Tibial nerve (tissue), 4 donors: ENCODE measurements around the gene RAP1GAP2. TPM values are rescaled to one million over a fixed set of nuclear protein-coding genes. Genes with fewer than 3 reads are reported as not detected.

Source experiments
- DNase-seq, 2 donors: peaks; one replicate each; pipeline ENCODE4 v3.0.0-alpha.2; 2019; ENCODE audit warnings: low spot score in 2 of 2
- H3K27ac ChIP-seq, 4 donors: fragments of 200-600 bp; sonication (generic) in 3 of 4; one replicate each; pipeline ENCODE4 v1.5.1; 2017 to 2019; ENCODE audit warnings: mild to moderate bottlenecking in 1 of 4
- H3K27me3 ChIP-seq, 2 donors: fragments of 200-600 bp; sonication (generic) in 1 of 2; one replicate each; pipeline versions ENCODE4 v1.5.1 to v1.6.0; 2017 to 2019
- H3K36me3 ChIP-seq, 3 donors: fragments of 200-600 bp; sonication (generic); one replicate each; pipeline ENCODE4 v1.5.1; 2018 to 2019
- H3K4me1 ChIP-seq, 4 donors: fragments of 200-600 bp; sonication (generic) in 3 of 4; one replicate each; pipeline ENCODE4 v1.5.1; 2017 to 2019
- H3K4me3 ChIP-seq, 4 donors: fragments of 200-600 bp; sonication (generic) in 3 of 4; one replicate each; pipeline ENCODE4 v1.5.1; 2017 to 2019; ENCODE audit warnings: mild to moderate bottlenecking in 1 of 4, moderate library complexity in 1 of 4
- H3K9me3 ChIP-seq, 4 donors: fragments of 200-600 bp; sonication (generic) in 3 of 4; one replicate each; pipeline ENCODE4 v1.5.1; 2017 to 2019
- EP300 ChIP-seq, 2 donors: sonication (generic); formaldehyde crosslinking; IDR thresholded peaks; one replicate each; pipeline ENCODE4 v1.6.1; 2017; ENCODE audit warnings: antibody characterized with exemption in 2 of 2, mild to moderate bottlenecking in 1 of 2
- POLR2A ChIP-seq, 2 donors: fragments of 450-650 bp; IDR thresholded peaks; one replicate each; pipeline ENCODE4 v1.6.1; 2017; ENCODE audit warnings: antibody characterized with exemption in 2 of 2, mild to moderate bottlenecking in 2 of 2, moderate library complexity in 2 of 2
- WGBS, 2 donors: methylation state at CpG; one replicate each; pipeline ENCODE4 v1.1.5; 2018; 5-methylcytosine and 5-hydroxymethylcytosine counted together
- total RNA-seq, 4 donors: library from RNA; depleted of rRNA; stranded (reverse); fragments of >200 nt; gene quantifications; one replicate each; pipeline ENCODE4 v1.1.0, GENCODE V29; 2016
- TF ChIP-seq, protein P1 (sequence below), 5 experiments: fragments of 200-600 bp in 3 of 5; fragments of 450-650 bp in 2 of 5; sonication (generic) in 3 of 5; IDR thresholded peaks; one replicate each; pipeline ENCODE4 v1.5.1; 2016 to 2019; ENCODE audit warnings: antibody characterized with exemption in 5 of 5, mild to moderate bottlenecking in 3 of 5, moderate library complexity in 2 of 5

Gene RAP1GAP2
- 10 to 100 TPM in 2 of 4 donors, 1 to 10 TPM in 2; 5.4 to 18.2 (median 11.9) TPM for total RNA-seq

GRCh38 chr17:2796164-2797125, at the start of gene RAP1GAP2:
TSS of gene RAP1GAP2 (plus strand) at chr17:2796438. CDS start at chr17:2796528, 90 bp downstream.
- H3K4me1 ChIP-seq: peaks cover 0 to 11% (median 0%) of the 10 kb centered on the region in 4 donors
- no peak within 1 kb of the TSS for H3K27ac ChIP-seq
- no peaks in the 10 kb centered on the region for H3K36me3 ChIP-seq
- no peaks in the 10 kb centered on the region for H3K9me3 ChIP-seq
- H3K27me3 ChIP-seq: peaks cover 0 to 26% of the 10 kb centered on the region in 2 donors
- H3K4me3 ChIP-seq: peak within 1 kb of the TSS in 2 of 4 donors; percentile 29 to 38
- DNase-seq: peak; percentile 18 to 34
- TF ChIP-seq POLR2A (IDR thresholded peaks at IDR 0.05): no peak
- 69 to 74% methylated on average over 29 to 36 of the region's 39 CpGs for WGBS, 2 donors

GRCh38 chr17:2749058-2749783, 47.0 kb upstream of the RAP1GAP2 start, which contains the start of gene CCDC92B:
TSS of gene CCDC92B (minus strand) at chr17:2749652. CDS start at chr17:2735145, 14,507 bp downstream.
- 8 to 12% methylated on average over 13 to 15 of the region's 76 CpGs for WGBS, 2 donors

GRCh38 chr17:2749784-2750181, 46.5 kb upstream of the RAP1GAP2 start:
- Histone ChIP-seq H3K4me3 (peak overlapping the region in 1 of 4 donors; percentile 24), H3K36me3 (no peaks in the 10 kb centered on the region), H3K27me3 (peaks cover 0 to 52% of the 10 kb centered on the region in 2 donors), H3K9me3 (no peaks in the 10 kb centered on the region), H3K4me1 (peaks cover 0 to 12% (median 5%) of the 10 kb centered on the region in 4 donors), H3K27ac (no peak overlapping the region)
- peak; percentile 13 to 27 for DNase-seq
- TF ChIP-seq, protein P1, sequence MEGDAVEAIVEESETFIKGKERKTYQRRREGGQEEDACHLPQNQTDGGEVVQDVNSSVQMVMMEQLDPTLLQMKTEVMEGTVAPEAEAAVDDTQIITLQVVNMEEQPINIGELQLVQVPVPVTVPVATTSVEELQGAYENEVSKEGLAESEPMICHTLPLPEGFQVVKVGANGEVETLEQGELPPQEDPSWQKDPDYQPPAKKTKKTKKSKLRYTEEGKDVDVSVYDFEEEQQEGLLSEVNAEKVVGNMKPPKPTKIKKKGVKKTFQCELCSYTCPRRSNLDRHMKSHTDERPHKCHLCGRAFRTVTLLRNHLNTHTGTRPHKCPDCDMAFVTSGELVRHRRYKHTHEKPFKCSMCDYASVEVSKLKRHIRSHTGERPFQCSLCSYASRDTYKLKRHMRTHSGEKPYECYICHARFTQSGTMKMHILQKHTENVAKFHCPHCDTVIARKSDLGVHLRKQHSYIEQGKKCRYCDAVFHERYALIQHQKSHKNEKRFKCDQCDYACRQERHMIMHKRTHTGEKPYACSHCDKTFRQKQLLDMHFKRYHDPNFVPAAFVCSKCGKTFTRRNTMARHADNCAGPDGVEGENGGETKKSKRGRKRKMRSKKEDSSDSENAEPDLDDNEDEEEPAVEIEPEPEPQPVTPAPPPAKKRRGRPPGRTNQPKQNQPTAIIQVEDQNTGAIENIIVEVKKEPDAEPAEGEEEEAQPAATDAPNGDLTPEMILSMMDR (IDR thresholded peaks at IDR 0.05): no peak
- TF ChIP-seq EP300 (IDR thresholded peaks at IDR 0.05) (no peak), POLR2A (IDR thresholded peaks at IDR 0.05) (no peak)
- 5% methylated on average over 8 to 23 of the region's 35 CpGs for WGBS, 2 donors

More at GRCh38 chr17:2749058-2749783, 47.0 kb upstream of the RAP1GAP2 start, which contains the start of gene CCDC92B:
- H3K9me3 ChIP-seq: no peaks in the 10 kb centered on the region
- H3K4me3 ChIP-seq: peak within 1 kb of the TSS in 1 of 4 donors; percentile 24
- H3K4me1 ChIP-seq: peaks cover 0 to 12% (median 5%) of the 10 kb centered on the region in 4 donors
- no peak for DNase-seq
- no peak within 1 kb of the TSS for H3K27ac ChIP-seq
- TF ChIP-seq, protein P1 (IDR thresholded peaks at IDR 0.05): no peak
- no peak for TF ChIP-seq POLR2A (IDR thresholded peaks at IDR 0.05)
- no peak for TF ChIP-seq EP300 (IDR thresholded peaks at IDR 0.05)
- peaks cover 0 to 47% of the 10 kb centered on the region in 2 donors for H3K27me3 ChIP-seq
- H3K36me3 ChIP-seq: no peaks in the 10 kb centered on the region

DNA sequence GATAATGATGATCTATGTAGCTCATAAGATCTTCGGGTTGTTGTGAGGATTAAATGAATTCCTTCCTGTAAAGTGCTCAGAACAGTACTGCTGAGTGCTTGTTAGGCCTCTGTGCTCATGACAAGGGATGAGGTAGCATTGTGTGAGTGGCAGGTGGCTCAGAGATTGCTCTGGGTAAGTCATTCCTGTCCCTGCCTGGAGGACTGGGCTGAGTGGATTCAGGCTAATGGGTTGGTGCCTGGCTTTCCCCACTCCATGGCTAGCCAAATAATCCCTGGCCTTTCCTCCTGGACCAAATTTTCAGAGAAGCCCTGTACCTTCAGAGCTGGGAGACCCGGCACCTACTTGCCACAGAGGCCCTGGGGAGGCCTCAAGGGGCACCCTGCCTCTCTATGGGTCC, 45.5 kb upstream of the RAP1GAP2 start:
- H3K36me3 ChIP-seq: no peaks in the 10 kb centered on the region
- no peak overlapping the region for H3K27ac ChIP-seq
- no peak for DNase-seq
- no peaks in the 10 kb centered on the region for H3K9me3 ChIP-seq
- H3K4me3 ChIP-seq: no peak overlapping the region
- TF ChIP-seq, protein P1 (IDR thresholded peaks at IDR 0.05): no peak
- TF ChIP-seq EP300 (IDR thresholded peaks at IDR 0.05) (no peak), POLR2A (IDR thresholded peaks at IDR 0.05) (no peak)
- 58 to 85% methylated on average over 2 of the region's 2 CpGs for WGBS, 2 donors
- H3K27me3 ChIP-seq: peaks cover 2 to 58% of the 10 kb centered on the region in 2 donors
- H3K4me1 ChIP-seq: peaks cover 0 to 18% (median 6%) of the 10 kb centered on the region in 4 donors

DNA sequence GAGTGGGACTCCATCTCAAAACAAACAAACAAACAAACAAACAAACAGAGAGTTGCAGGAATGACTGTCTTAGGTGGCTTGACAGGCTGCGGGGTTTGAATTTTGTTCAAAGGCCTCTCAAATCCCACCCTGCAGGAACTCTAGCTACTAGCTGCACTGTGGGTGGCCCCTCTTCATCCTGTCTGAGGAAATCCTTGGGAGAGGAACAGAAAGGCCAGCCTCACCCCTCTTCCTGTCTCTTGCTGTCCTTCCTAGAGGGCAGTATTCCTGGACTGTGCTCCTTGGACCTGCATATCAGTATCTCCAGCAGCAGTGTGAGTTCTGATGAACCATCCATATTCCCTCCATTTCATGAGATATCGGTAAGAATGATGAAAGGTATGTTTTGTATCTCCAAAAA, 44.7 kb upstream of the RAP1GAP2 start:
- DNase-seq: no peak
- TF ChIP-seq EP300 (IDR thresholded peaks at IDR 0.05): no peak
- no peak for TF ChIP-seq POLR2A (IDR thresholded peaks at IDR 0.05)
- TF ChIP-seq, protein P1 (IDR thresholded peaks at IDR 0.05): no peak
- Histone ChIP-seq H3K9me3 (no peaks in the 10 kb centered on the region), H3K27me3 (peaks cover 2 to 66% of the 10 kb centered on the region in 2 donors), H3K4me1 (peaks cover 0 to 25% (median 7%) of the 10 kb centered on the region in 4 donors), H3K4me3 (no peak overlapping the region), H3K27ac (no peak overlapping the region), H3K36me3 (no peaks in the 10 kb centered on the region)
- 58 to 68% methylated on average over 2 of the region's 2 CpGs for WGBS, 2 donors
